AG10803 (cell line): ENCODE data around the gene FARP2.

Experiments used
- DNase-seq: peaks from one replicate; pipeline ENCODE4 v3.0.0; 2010; ENCODE audit warnings: low read depth
- H3K4me3 ChIP-seq: 2 replicates; pipeline ENCODE4 v1.5.1; 2011; ENCODE audit warnings: mild to moderate bottlenecking, low read length, control low read depth
- CTCF ChIP-seq: conservative IDR thresholded peaks from 2 replicates; pipeline ENCODE4 v1.5.1; 2011; ENCODE audit warnings: mild to moderate bottlenecking, low read length, control low read depth, inconsistent platforms

FARP2 gene

GRCh38 chr2:241485172-241485911 lies 129.3 kb downstream of the FARP2 start:
- TF ChIP-seq CTCF: no peak
- DNase-seq: no peak
- no peak overlapping the region for H3K4me3 ChIP-seq

GRCh38 chr2:241489088-241489487 lies 133.0 kb downstream of the FARP2 start:
- H3K4me3 ChIP-seq: no peak overlapping the region
- TF ChIP-seq CTCF: no peak
- no peak for DNase-seq

- H3K4me3 ChIP-seq: no peak overlapping the region
- no peak for TF ChIP-seq CTCF
- no peak for DNase-seq
These were observed 133.9 kb downstream of the FARP2 start for GRCh38 chr2:241489733-241490680.

- no peak for TF ChIP-seq CTCF
- no peak overlapping the region for H3K4me3 ChIP-seq
- DNase-seq: no peak
These were observed 134.9 kb downstream of the FARP2 start for GRCh38 chr2:241490825-241491506.

- no peak for TF ChIP-seq CTCF
- no peak overlapping the region for H3K4me3 ChIP-seq
- no peak for DNase-seq
These were observed 135.6 kb downstream of the FARP2 start for GRCh38 chr2:241491549-241492173.

- DNase-seq: no peak
- TF ChIP-seq CTCF: no peak
- no peak overlapping the region for H3K4me3 ChIP-seq
These were observed 136.1 kb downstream of the FARP2 start for GRCh38 chr2:241492174-241492565.
